Measurements from ENCODE around the gene NTM.

- no peak for TF ChIP-seq CTCF (IDR thresholded peaks at IDR 0.05)
- TF ChIP-seq POLR2A (IDR thresholded peaks at IDR 0.05), result no peak
Measured at GRCh38 chr11:131864228-131864627, 493.8 kb downstream of the NTM start.

Data from adrenal gland (tissue), 5 donors.